GM12878 (cell line): ENCODE results near the gene COBLL1.

Experiments used
- EP300 ChIP-seq, 2 experiments: fragments of 150-350 bp in 1 of 2; IDR thresholded peaks; 2 replicates each; pipeline ENCODE4 v1.6.1; 2011 to 2012; ENCODE audit warnings: low read depth in 2 of 2, low read length in 2 of 2, borderline replicate concordance in 1 of 2, improper control_type of control experiment in 1 of 2, inconsistent platforms in 1 of 2; ENCODE audit not compliant: control insufficient read depth in 1 of 2
- EZH2 ChIP-seq: IDR thresholded peaks from 2 replicates; pipeline ENCODE4 v1.6.1; 2012; ENCODE audit warnings: low read depth, mild to moderate bottlenecking, control low read depth, inconsistent platforms, low read length, borderline replicate concordance; ENCODE audit not compliant: control insufficient read depth
- FOXM1 ChIP-seq: IDR thresholded peaks from 2 replicates; pipeline ENCODE4 v1.6.1; 2012; ENCODE audit warnings: low read depth, mild to moderate bottlenecking, inconsistent platforms, low read length, moderate library complexity
- PAX8 ChIP-seq: fragments of 450-650 bp; IDR thresholded peaks from 2 replicates; pipeline ENCODE4 v1.6.1; 2017; ENCODE audit warnings: mild to moderate bottlenecking, moderate library complexity
- POLR2A ChIP-seq: IDR thresholded peaks from 2 replicates; pipeline ENCODE4 v1.6.1; 2011; ENCODE audit warnings: low read depth, mild to moderate bottlenecking, low read length
- POLR2AphosphoS2 ChIP-seq: IDR thresholded peaks from 2 replicates; pipeline ENCODE4 v1.6.1; 2011; ENCODE audit warnings: low read depth, mild to moderate bottlenecking, low read length, improper control_type of control experiment, moderate library complexity
- YY1 ChIP-seq: IDR thresholded peaks from 2 replicates; pipeline ENCODE4 v1.6.1; 2011; ENCODE audit warnings: low read depth, mild to moderate bottlenecking, low read length
- ZNF24 ChIP-seq: fragments of 450-650 bp; IDR thresholded peaks from 2 replicates; pipeline ENCODE4 v1.6.1; 2017; ENCODE audit warnings: antibody characterized with exemption, mild to moderate bottlenecking
- TF ChIP-seq, protein P1 (sequence below): fragments of 450-650 bp; IDR thresholded peaks from 2 replicates; pipeline ENCODE4 v1.6.1; 2017; ENCODE audit warnings: mild to moderate bottlenecking, moderate library complexity
- TF ChIP-seq, protein P2 (sequence below), 3 experiments: IDR thresholded peaks in 2 of 3; conservative IDR thresholded peaks in 1 of 3; 2 replicates each; pipeline ENCODE4 v1.5.1; 2011; ENCODE audit warnings: low read depth in 3 of 3, low read length in 3 of 3, mild to moderate bottlenecking in 3 of 3, control low read depth in 2 of 3, moderate library complexity in 2 of 3, inconsistent platforms in 1 of 3, mixed read lengths in 1 of 3; ENCODE audit not compliant: control insufficient read depth in 2 of 3, insufficient read depth in 1 of 3; ENCODE audit errors: extremely low read depth in 1 of 3
- TF ChIP-seq, protein P3 (sequence below): fragments of 450-650 bp; formaldehyde crosslinking; IDR thresholded peaks from 2 replicates; pipeline ENCODE4 v1.5.0; 2022; ENCODE audit warnings: mild to moderate bottlenecking, missing genetic modification characterization
- TF ChIP-seq, protein P4 (sequence below): IDR thresholded peaks from 2 replicates; pipeline ENCODE4 v1.6.1; 2012; ENCODE audit warnings: mild to moderate bottlenecking, low read depth, low read length

DNA sequence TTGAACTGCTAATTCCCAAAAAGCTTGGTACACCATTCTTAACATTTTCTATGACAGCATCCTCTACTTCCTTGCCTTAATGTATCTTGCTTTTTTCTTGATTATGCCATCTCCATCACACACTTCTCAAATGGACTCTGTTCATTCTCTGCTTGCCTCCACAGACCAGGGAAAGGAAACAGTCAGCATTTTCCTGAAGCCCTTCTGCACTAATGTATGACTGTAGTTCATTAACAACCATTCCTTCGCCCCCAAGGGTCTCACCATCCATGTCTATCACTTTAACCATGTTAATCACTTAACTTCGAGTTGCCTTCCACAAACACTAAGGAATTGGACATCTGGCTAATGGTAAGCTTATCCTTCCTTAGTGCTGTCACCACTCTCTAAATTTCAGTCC, 54.8 kb downstream of the COBLL1 start:
- TF ChIP-seq, protein P1, sequence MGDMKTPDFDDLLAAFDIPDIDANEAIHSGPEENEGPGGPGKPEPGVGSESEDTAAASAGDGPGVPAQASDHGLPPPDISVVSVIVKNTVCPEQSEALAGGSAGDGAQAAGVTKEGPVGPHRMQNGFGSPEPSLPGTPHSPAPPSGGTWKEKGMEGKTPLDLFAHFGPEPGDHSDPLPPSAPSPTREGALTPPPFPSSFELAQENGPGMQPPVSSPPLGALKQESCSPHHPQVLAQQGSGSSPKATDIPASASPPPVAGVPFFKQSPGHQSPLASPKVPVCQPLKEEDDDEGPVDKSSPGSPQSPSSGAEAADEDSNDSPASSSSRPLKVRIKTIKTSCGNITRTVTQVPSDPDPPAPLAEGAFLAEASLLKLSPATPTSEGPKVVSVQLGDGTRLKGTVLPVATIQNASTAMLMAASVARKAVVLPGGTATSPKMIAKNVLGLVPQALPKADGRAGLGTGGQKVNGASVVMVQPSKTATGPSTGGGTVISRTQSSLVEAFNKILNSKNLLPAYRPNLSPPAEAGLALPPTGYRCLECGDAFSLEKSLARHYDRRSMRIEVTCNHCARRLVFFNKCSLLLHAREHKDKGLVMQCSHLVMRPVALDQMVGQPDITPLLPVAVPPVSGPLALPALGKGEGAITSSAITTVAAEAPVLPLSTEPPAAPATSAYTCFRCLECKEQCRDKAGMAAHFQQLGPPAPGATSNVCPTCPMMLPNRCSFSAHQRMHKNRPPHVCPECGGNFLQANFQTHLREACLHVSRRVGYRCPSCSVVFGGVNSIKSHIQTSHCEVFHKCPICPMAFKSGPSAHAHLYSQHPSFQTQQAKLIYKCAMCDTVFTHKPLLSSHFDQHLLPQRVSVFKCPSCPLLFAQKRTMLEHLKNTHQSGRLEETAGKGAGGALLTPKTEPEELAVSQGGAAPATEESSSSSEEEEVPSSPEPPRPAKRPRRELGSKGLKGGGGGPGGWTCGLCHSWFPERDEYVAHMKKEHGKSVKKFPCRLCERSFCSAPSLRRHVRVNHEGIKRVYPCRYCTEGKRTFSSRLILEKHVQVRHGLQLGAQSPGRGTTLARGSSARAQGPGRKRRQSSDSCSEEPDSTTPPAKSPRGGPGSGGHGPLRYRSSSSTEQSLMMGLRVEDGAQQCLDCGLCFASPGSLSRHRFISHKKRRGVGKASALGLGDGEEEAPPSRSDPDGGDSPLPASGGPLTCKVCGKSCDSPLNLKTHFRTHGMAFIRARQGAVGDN: no peak
- no peak for TF ChIP-seq POLR2AphosphoS2
- no peak for TF ChIP-seq PAX8
- TF ChIP-seq EP300 (IDR thresholded peaks at IDR 0.05; ENCODE audit: borderline replicate concordance in 1 of 2, control insufficient read depth in 1 of 2, low read depth in 2 of 2, low read length in 2 of 2): no peak
- TF ChIP-seq, protein P2, sequence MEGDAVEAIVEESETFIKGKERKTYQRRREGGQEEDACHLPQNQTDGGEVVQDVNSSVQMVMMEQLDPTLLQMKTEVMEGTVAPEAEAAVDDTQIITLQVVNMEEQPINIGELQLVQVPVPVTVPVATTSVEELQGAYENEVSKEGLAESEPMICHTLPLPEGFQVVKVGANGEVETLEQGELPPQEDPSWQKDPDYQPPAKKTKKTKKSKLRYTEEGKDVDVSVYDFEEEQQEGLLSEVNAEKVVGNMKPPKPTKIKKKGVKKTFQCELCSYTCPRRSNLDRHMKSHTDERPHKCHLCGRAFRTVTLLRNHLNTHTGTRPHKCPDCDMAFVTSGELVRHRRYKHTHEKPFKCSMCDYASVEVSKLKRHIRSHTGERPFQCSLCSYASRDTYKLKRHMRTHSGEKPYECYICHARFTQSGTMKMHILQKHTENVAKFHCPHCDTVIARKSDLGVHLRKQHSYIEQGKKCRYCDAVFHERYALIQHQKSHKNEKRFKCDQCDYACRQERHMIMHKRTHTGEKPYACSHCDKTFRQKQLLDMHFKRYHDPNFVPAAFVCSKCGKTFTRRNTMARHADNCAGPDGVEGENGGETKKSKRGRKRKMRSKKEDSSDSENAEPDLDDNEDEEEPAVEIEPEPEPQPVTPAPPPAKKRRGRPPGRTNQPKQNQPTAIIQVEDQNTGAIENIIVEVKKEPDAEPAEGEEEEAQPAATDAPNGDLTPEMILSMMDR (IDR thresholded peaks at IDR 0.05 in 2 of 3, conservative IDR thresholded peaks at IDR 0.05 in 1 of 3; ENCODE audit: control insufficient read depth in 2 of 3, extremely low read depth in 1 of 3, insufficient read depth in 1 of 3, low read depth in 3 of 3, low read length in 3 of 3): no peak
- TF ChIP-seq ZNF24: no peak
- no peak for TF ChIP-seq YY1
- TF ChIP-seq, protein P3, sequence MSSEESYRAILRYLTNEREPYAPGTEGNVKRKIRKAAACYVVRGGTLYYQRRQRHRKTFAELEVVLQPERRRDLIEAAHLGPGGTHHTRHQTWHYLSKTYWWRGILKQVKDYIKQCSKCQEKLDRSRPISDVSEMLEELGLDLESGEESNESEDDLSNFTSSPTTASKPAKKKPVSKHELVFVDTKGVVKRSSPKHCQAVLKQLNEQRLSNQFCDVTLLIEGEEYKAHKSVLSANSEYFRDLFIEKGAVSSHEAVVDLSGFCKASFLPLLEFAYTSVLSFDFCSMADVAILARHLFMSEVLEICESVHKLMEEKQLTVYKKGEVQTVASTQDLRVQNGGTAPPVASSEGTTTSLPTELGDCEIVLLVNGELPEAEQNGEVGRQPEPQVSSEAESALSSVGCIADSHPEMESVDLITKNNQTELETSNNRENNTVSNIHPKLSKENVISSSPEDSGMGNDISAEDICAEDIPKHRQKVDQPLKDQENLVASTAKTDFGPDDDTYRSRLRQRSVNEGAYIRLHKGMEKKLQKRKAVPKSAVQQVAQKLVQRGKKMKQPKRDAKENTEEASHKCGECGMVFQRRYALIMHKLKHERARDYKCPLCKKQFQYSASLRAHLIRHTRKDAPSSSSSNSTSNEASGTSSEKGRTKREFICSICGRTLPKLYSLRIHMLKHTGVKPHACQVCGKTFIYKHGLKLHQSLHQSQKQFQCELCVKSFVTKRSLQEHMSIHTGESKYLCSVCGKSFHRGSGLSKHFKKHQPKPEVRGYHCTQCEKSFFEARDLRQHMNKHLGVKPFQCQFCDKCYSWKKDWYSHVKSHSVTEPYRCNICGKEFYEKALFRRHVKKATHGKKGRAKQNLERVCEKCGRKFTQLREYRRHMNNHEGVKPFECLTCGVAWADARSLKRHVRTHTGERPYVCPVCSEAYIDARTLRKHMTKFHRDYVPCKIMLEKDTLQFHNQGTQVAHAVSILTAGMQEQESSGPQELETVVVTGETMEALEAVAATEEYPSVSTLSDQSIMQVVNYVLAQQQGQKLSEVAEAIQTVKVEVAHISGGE (CRISPR knock-in tag): no peak
- TF ChIP-seq POLR2A: no peak
- no peak for TF ChIP-seq EZH2
- TF ChIP-seq FOXM1: no peak
- TF ChIP-seq, protein P4, sequence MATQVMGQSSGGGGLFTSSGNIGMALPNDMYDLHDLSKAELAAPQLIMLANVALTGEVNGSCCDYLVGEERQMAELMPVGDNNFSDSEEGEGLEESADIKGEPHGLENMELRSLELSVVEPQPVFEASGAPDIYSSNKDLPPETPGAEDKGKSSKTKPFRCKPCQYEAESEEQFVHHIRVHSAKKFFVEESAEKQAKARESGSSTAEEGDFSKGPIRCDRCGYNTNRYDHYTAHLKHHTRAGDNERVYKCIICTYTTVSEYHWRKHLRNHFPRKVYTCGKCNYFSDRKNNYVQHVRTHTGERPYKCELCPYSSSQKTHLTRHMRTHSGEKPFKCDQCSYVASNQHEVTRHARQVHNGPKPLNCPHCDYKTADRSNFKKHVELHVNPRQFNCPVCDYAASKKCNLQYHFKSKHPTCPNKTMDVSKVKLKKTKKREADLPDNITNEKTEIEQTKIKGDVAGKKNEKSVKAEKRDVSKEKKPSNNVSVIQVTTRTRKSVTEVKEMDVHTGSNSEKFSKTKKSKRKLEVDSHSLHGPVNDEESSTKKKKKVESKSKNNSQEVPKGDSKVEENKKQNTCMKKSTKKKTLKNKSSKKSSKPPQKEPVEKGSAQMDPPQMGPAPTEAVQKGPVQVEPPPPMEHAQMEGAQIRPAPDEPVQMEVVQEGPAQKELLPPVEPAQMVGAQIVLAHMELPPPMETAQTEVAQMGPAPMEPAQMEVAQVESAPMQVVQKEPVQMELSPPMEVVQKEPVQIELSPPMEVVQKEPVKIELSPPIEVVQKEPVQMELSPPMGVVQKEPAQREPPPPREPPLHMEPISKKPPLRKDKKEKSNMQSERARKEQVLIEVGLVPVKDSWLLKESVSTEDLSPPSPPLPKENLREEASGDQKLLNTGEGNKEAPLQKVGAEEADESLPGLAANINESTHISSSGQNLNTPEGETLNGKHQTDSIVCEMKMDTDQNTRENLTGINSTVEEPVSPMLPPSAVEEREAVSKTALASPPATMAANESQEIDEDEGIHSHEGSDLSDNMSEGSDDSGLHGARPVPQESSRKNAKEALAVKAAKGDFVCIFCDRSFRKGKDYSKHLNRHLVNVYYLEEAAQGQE: no peak
